ENCODE data around the gene HECW1.
"Not testable (repeated sequence)": the region's sequence is repeated elsewhere in the genome, so short reads cannot be mapped to it uniquely, and the experiment has no call there.

The HECW1 gene

DNA sequence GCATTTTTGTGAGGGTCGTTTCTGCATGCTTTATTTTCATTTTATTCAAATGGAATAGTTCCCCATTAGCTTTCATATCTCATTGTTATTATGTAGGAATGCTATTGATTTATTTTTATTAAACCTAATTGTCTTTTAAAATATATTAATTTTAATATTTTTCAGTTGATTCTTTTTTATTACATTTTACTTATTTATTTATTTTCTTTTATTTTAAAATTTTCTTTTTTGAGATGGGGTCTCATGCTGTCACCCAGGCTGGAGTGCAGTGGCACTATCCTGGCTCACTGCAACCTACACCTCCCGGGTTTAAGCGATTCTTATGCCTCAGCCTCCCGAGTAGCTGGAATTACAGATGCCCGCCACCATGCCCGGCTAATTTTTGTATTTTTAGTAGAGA lies 463.1 kb downstream of the HECW1 start:
- H3K9ac ChIP-seq (ENCODE audit: low read length in 2 of 2): no peak overlapping the region
- H3K36me3 ChIP-seq (ENCODE audit: control insufficient read depth in 2 of 2, insufficient read depth in 2 of 2, low read length in 2 of 2): no peaks in the 10 kb centered on the region
- no peaks in the 10 kb centered on the region for H3K27me3 ChIP-seq (ENCODE audit: control insufficient read depth in 1 of 2, insufficient read depth in 2 of 2, low read length in 2 of 2)
- H3K27ac ChIP-seq (ENCODE audit: low read length): no peak overlapping the region
- H3K9me3 ChIP-seq (ENCODE audit: control insufficient read depth in 2 of 2, low read length in 2 of 2): no peaks in the 10 kb centered on the region
- H3K4me1 ChIP-seq (ENCODE audit: control insufficient read depth, insufficient read depth, low read length): no peaks in the 10 kb centered on the region
- H3K4me3 ChIP-seq (ENCODE audit: low read length in 2 of 2): no peak overlapping the region

DNA sequence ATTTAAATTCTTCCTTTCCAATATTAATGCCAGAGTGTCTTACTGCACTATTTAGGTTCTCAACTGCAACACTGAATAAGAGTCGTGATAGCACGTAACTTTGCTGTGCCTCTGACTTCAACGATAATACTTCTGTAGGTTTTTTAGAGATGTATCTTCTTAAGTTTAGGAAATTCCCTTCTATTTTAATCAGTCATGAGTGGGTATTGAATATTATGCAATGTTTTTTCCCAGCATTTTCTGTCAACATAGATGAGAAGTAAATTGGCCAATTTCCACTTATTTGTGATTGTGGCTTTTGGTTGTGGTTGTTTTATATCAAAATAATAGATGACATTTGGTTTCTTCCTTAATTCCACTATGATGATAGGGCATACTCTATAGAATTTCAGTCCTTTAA lies 463.8 kb downstream of the HECW1 start:
- Histone ChIP-seq H3K36me3 (ENCODE audit: control insufficient read depth in 2 of 2, insufficient read depth in 2 of 2, low read length in 2 of 2) (no peaks in the 10 kb centered on the region), H3K9ac (ENCODE audit: low read length in 2 of 2) (no peak overlapping the region), H3K27me3 (ENCODE audit: control insufficient read depth in 1 of 2, insufficient read depth in 2 of 2, low read length in 2 of 2) (no peaks in the 10 kb centered on the region)

DNA sequence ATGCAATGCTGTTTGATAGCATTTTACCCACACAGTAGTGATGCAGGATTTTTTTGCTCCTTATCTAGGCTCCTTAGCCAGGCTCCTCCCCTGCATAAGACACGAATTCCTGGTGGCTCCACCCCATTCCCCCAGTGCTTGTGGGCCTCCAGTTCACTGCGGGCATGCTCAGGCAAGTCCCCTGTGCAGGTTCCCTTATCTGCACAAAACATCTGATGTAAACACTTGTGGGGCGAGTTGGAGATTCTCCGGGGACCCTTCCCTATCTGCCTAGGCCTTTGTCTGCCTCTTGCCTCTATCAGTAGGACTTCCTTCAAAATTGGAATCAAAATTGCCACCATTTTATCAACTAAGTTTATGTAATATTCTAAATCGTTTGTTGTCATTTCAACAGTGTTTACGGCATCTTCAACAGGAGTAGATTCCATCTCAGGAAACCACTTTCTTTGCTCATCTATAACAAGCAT lies 465.1 kb downstream of the HECW1 start:
- Histone ChIP-seq H3K36me3 (ENCODE audit: control insufficient read depth in 2 of 2, insufficient read depth in 2 of 2, low read length in 2 of 2) (no peaks in the 10 kb centered on the region), H3K9me3 (ENCODE audit: control insufficient read depth in 2 of 2, low read length in 2 of 2) (no peaks in the 10 kb centered on the region), H3K9ac (ENCODE audit: low read length in 2 of 2) (no peak overlapping the region), H3K27ac (ENCODE audit: low read length) (no peak overlapping the region), H3K27me3 (ENCODE audit: control insufficient read depth in 1 of 2, insufficient read depth in 2 of 2, low read length in 2 of 2) (no peaks in the 10 kb centered on the region), H3K4me3 (ENCODE audit: low read length in 2 of 2) (no peak overlapping the region), H3K4me1 (ENCODE audit: control insufficient read depth, insufficient read depth, low read length) (peaks cover 2% of the 10 kb centered on the region)

More for the DNA sequence above, 463.8 kb downstream of the HECW1 start:
- H3K4me1 ChIP-seq (ENCODE audit: control insufficient read depth, insufficient read depth, low read length): no peaks in the 10 kb centered on the region
- H3K27ac ChIP-seq (ENCODE audit: low read length): no peak overlapping the region
- H3K9me3 ChIP-seq (ENCODE audit: control insufficient read depth in 2 of 2, low read length in 2 of 2): no peaks in the 10 kb centered on the region
- H3K4me3 ChIP-seq (ENCODE audit: low read length in 2 of 2): no peak overlapping the region

DNA sequence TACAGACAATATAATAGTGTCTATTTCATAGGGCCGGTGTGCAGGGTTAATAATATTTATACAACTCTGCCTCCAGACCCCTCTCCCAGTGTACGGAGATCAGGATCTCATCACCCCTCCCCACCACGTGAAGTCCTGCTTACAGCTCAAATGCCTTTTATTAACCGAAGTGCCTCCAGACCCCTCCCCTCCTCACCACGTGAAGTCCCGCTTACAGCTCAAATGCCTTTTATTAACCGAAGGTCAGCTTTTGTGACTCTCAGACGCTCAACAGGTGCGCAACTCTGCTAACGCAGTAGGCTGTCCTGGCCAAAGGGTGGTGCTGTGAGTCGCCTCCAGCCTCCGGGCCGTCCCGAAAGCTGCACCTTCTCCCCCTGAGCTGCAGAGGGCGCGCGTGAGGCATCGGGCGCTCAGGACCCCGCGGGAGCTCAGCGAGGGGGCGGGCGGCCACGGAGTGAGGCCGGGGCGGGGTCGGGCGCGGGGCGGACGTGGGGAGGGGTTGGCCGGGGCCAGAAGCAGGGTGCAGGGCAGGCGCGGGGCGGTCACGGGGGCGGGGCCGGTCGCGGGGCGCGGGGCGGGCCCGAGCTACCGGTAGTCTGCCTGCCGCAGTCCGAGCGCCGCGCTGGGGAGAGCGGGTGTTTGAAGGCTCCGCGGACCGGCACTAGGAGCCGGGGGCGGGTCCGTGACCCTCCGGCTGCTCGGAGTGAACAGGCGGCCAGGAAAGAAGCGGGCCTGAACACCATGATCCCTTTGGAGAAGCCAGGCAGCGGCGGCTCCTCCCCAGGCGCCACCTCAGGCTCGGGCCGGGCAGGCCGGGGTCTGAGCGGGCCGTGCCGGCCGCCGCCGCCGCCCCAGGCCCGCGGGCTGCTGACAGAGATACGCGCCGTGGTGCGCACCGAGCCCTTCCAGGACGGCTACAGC lies 470.3 kb downstream of the HECW1 start, which contains the start of gene STK17A:
Gene STK17A (plus strand): TSS at position 606 of the 921 bp plus-strand sequence. CDS start 136 bp downstream, at position 742.
- H3K27me3 ChIP-seq (ENCODE audit: control insufficient read depth in 1 of 2, insufficient read depth in 2 of 2, low read length in 2 of 2): no peaks in the 10 kb centered on the region
- peak within 1 kb of the TSS; percentile 79 to 83 for H3K9ac ChIP-seq (ENCODE audit: low read length in 2 of 2)
- H3K36me3 ChIP-seq (ENCODE audit: control insufficient read depth in 2 of 2, insufficient read depth in 2 of 2, low read length in 2 of 2): no peaks in the 10 kb centered on the region
- no peaks in the 10 kb centered on the region for H3K9me3 ChIP-seq (ENCODE audit: control insufficient read depth in 2 of 2, low read length in 2 of 2)
- peaks cover 15% of the 10 kb centered on the region for H3K4me1 ChIP-seq (ENCODE audit: control insufficient read depth, insufficient read depth, low read length)
- peak within 1 kb of the TSS; percentile 90 to 91 for H3K4me3 ChIP-seq (ENCODE audit: low read length in 2 of 2)
- peak within 1 kb of the TSS; percentile 66 for H3K27ac ChIP-seq (ENCODE audit: low read length)

DNA sequence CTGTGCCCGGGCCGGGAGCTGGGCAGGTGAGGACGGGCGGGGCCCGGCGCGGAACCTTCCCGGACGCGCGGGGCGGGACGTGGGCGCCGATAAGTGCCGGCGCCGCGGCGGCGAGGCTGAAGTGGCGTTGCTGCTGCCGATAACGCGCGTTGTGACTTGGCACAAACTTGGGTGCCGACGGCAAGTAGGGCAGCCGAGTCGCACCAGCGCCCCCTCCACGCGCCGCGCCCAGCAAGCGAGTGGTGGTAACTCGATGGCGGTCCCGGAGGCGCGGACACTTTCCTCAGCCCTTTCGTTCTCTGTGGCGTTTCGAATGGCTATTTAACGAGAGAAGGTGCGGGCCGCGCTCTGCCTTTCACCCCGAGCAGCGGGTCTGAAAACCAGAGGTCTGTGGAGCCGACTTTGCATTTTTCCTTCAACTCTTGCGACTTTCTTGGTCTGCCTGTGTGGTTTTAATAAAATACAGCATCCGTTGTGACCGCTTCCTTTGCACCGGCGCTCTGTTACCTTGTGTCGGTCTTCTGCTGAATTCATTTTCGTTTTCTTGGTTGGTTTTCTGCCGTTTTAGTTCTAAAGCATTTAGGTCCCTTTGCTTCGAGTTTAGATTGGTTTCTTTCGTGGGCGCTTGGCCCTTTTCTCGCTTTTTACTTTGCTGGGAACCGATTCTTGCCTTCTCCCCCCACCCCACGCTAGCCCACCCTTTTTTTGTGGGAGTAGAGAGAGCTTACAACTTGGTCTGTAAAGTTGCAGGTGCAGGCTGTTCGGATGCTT lies 471.2 kb downstream of the HECW1 start:
- Histone ChIP-seq H3K9ac (ENCODE audit: low read length in 2 of 2) (peak overlapping the region; percentile 79 to 83), H3K4me3 (ENCODE audit: low read length in 2 of 2) (peak overlapping the region; percentile 90 to 91), H3K27me3 (ENCODE audit: control insufficient read depth in 1 of 2, insufficient read depth in 2 of 2, low read length in 2 of 2) (no peaks in the 10 kb centered on the region), H3K36me3 (ENCODE audit: control insufficient read depth in 2 of 2, insufficient read depth in 2 of 2, low read length in 2 of 2) (no peaks in the 10 kb centered on the region), H3K9me3 (ENCODE audit: control insufficient read depth in 2 of 2, low read length in 2 of 2) (no peaks in the 10 kb centered on the region), H3K4me1 (ENCODE audit: control insufficient read depth, insufficient read depth, low read length) (peaks cover 15% of the 10 kb centered on the region), H3K27ac (ENCODE audit: low read length) (peak overlapping the region; percentile 66)

DNA sequence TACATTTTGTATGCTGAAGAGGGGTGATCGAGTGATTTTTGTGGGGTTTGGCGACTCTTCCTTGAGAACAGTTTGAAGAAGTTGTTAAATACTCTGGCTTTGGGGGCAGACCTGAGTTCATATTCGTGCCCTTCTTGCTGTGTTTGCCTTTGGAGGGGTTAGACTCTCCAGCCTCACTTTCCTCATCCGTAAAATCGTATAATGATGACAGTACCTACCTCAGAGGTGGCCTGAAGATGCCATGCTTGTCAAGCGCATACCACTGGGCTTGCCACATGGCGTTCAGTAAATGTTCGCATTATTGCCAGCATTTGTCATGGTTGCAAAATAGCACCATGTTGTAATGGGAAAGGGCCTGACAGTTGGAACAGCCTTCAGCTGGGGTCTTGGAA lies 471.7 kb downstream of the HECW1 start:
- H3K9ac ChIP-seq (ENCODE audit: low read length in 2 of 2): peak overlapping the region; percentile 79 to 83

DNA sequence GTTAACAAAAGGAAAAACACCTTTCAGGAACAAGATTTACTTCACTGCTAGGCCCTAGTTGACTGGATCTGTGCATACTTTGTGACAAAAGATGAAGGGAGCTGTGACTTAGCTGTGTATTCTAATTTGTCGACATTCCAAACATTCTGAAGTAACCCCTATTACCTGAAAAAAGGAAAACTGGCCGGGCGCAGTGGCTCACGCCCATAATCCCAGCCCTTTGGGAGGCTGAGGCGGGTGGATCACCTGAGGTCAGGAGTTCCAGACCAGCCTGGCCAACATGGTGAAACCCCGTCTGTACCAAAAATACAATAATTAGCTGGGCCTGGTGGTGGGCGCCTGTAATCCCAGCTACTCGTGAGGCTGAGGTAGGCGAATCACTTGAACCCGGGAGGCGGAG lies 472.3 kb downstream of the HECW1 start:
- peak overlapping the region in 1 of 2 donors; percentile 83 for H3K9ac ChIP-seq (ENCODE audit: low read length in 2 of 2)
- not testable (repeated sequence) for H3K27me3 ChIP-seq (ENCODE audit: control insufficient read depth in 1 of 2, insufficient read depth in 2 of 2, low read length in 2 of 2); H3K36me3 ChIP-seq (ENCODE audit: control insufficient read depth in 2 of 2, insufficient read depth in 2 of 2, low read length in 2 of 2); H3K9me3 ChIP-seq (ENCODE audit: control insufficient read depth in 2 of 2, low read length in 2 of 2); H3K27ac ChIP-seq (ENCODE audit: low read length)
- peaks cover 15% of the 10 kb centered on the region for H3K4me1 ChIP-seq (ENCODE audit: control insufficient read depth, insufficient read depth, low read length)
- H3K4me3 ChIP-seq (ENCODE audit: low read length in 2 of 2): peak overlapping the region in 1 of 2 donors; percentile 91

More for the DNA sequence above, 471.7 kb downstream of the HECW1 start:
- no peaks in the 10 kb centered on the region for H3K27me3 ChIP-seq (ENCODE audit: control insufficient read depth in 1 of 2, insufficient read depth in 2 of 2, low read length in 2 of 2)
- no peaks in the 10 kb centered on the region for H3K36me3 ChIP-seq (ENCODE audit: control insufficient read depth in 2 of 2, insufficient read depth in 2 of 2, low read length in 2 of 2)
- peaks cover 15% of the 10 kb centered on the region for H3K4me1 ChIP-seq (ENCODE audit: control insufficient read depth, insufficient read depth, low read length)
- no peaks in the 10 kb centered on the region for H3K9me3 ChIP-seq (ENCODE audit: control insufficient read depth in 2 of 2, low read length in 2 of 2)
- peak overlapping the region; percentile 90 to 91 for H3K4me3 ChIP-seq (ENCODE audit: low read length in 2 of 2)
- H3K27ac ChIP-seq (ENCODE audit: low read length): peak overlapping the region; percentile 66

DNA sequence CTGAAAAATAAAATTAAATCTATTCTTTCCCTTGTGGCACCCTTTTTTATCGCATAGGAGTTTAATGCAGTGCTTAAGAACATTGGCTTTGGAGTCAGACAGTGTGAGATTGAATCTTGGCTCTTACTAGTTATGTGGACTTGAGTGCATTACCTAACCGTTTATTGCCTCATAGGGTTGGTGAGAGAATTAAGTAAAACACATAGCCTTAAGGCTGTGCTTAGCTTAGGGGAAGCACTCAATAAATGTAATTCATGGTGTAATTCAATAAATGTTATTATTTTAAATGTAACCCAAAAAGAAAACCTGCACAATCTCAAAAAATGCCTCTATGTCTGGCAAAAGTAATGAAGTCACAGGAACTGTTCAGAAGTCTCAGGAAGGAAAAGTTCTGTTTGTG lies 473.1 kb downstream of the HECW1 start:
- Histone ChIP-seq H3K4me1 (ENCODE audit: control insufficient read depth, insufficient read depth, low read length) (peaks cover 15% of the 10 kb centered on the region), H3K9me3 (ENCODE audit: control insufficient read depth in 2 of 2, low read length in 2 of 2) (no peaks in the 10 kb centered on the region), H3K4me3 (ENCODE audit: low read length in 2 of 2) (no peak overlapping the region), H3K27ac (ENCODE audit: low read length) (no peak overlapping the region), H3K9ac (ENCODE audit: low read length in 2 of 2) (no peak overlapping the region), H3K27me3 (ENCODE audit: control insufficient read depth in 1 of 2, insufficient read depth in 2 of 2, low read length in 2 of 2) (no peaks in the 10 kb centered on the region), H3K36me3 (ENCODE audit: control insufficient read depth in 2 of 2, insufficient read depth in 2 of 2, low read length in 2 of 2) (no peaks in the 10 kb centered on the region)

DNA sequence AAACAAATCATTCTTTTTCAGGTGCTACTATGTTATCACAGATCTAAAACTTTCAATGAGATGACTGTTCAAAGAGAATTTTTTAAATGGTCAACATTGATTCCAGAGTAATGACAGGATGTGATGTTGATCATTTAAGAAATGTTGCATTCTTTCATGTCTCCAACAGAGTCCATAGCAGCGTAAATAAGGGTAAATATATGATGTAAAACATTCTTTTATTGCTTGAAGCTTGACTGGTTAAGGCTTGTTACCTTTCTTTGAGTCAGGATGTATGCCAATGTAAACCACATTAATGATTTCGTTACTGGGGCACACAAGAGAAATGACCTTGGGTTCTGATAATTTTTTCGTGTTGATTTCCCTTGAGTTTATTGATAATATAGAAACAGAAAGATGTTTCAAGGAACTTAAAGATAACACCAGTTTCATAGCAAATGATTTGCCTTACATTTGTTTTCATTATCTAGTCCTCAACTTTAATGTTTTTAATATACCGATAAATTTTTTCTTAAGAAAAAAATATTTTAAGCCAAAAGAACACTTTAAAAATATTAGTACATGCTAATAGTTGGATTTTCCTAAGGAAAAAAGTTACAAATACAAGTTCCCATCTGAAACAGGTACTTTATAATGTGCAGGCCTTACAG lies 473.9 kb downstream of the HECW1 start:
- no peak overlapping the region for H3K4me3 ChIP-seq (ENCODE audit: low read length in 2 of 2)
- no peak overlapping the region for H3K27ac ChIP-seq (ENCODE audit: low read length)
- H3K27me3 ChIP-seq (ENCODE audit: control insufficient read depth in 1 of 2, insufficient read depth in 2 of 2, low read length in 2 of 2): no peaks in the 10 kb centered on the region
- no peak overlapping the region for H3K9ac ChIP-seq (ENCODE audit: low read length in 2 of 2)
- no peaks in the 10 kb centered on the region for H3K9me3 ChIP-seq (ENCODE audit: control insufficient read depth in 2 of 2, low read length in 2 of 2)
- H3K4me1 ChIP-seq (ENCODE audit: control insufficient read depth, insufficient read depth, low read length): peaks cover 15% of the 10 kb centered on the region
- no peaks in the 10 kb centered on the region for H3K36me3 ChIP-seq (ENCODE audit: control insufficient read depth in 2 of 2, insufficient read depth in 2 of 2, low read length in 2 of 2)

DNA sequence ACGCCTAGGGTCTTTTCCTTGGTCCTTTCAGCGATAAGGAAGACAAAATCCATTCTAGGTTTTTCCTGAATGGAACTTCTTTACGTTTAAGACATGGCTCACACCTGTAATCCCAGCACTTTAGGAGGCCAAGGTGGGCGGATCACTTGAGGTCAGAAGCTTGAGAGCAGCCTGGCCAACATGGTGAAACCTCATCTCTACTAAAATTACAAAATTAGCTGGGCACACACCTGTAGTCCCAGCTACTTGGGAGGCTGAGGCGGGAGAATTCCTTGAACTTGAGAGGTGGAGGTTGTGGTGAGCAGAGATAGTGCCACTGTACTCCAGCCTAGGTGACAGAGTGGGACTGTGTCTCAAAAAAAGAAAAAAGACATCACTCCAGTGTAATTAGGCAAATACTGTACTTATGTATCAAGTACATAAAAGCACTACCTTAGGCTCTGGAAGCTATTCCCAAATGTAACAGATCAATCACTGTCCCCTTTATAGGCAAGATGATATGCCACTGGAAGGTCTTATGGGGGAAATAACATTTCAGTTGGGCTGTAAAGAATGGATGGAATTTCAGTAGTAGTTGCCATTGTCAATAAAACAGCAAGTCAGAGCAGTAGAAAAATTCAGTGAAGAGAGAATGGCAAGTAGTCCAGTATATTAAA lies 476.2 kb downstream of the HECW1 start:
- Histone ChIP-seq H3K27me3 (ENCODE audit: control insufficient read depth in 1 of 2, insufficient read depth in 2 of 2, low read length in 2 of 2) (no peaks in the 10 kb centered on the region), H3K27ac (ENCODE audit: low read length) (no peak overlapping the region), H3K36me3 (ENCODE audit: control insufficient read depth in 2 of 2, insufficient read depth in 2 of 2, low read length in 2 of 2) (no peaks in the 10 kb centered on the region), H3K9ac (ENCODE audit: low read length in 2 of 2) (no peak overlapping the region), H3K9me3 (ENCODE audit: control insufficient read depth in 2 of 2, low read length in 2 of 2) (no peaks in the 10 kb centered on the region), H3K4me1 (ENCODE audit: control insufficient read depth, insufficient read depth, low read length) (peaks cover 12% of the 10 kb centered on the region), H3K4me3 (ENCODE audit: low read length in 2 of 2) (no peak overlapping the region)
